ENCODE data around the gene FSTL3.

- TF ChIP-seq CTCF (conservative IDR thresholded peaks at IDR 0.05) (no peak), ZFX (IDR thresholded peaks at IDR 0.05) (no peak)
Observed at GRCh38 chr19:723247-723646, 47.1 kb downstream of the FSTL3 start.
